Activated CD8-positive, alpha-beta memory T cell treated with anti-CD3 and anti-CD28 coated beads for 4 hours (primary cell): ENCODE measurements around the gene SOWAHA.

Experiments
- DNase-seq, 2 donors: peaks; one replicate each; pipeline ENCODE4 v3.0.0-alpha.2; 2020; ENCODE audit warnings: low read depth in 2 of 2

The SOWAHA gene

GRCh38 chr5:132812781-132813598 is at the start of gene SOWAHA:
Gene SOWAHA (plus strand): TSS chr5:132813302. CDS start chr5:132813622, 320 bp downstream.
- DNase-seq, result no peak

DNA sequence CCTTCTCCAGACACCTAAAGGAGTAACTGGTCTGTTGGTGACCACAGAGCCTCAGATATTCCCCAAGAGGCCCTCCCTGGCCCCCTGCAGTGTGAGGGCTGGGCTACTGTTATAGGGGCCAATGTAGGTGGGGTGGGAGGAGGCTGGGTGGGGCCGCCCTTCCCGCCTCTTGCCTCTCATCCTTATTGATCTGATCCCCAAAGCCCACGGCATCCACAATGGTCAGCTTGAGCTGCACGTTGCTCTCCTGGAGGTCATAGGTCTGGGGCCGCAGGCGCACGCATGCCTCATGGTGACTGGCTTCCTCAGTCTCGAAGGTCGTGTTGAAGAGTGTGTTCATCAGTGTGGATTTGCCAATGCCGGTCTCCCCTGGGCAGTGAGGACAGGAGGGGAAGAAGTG is 49.1 kb upstream of the SOWAHA start:
- no peak for DNase-seq

DNA sequence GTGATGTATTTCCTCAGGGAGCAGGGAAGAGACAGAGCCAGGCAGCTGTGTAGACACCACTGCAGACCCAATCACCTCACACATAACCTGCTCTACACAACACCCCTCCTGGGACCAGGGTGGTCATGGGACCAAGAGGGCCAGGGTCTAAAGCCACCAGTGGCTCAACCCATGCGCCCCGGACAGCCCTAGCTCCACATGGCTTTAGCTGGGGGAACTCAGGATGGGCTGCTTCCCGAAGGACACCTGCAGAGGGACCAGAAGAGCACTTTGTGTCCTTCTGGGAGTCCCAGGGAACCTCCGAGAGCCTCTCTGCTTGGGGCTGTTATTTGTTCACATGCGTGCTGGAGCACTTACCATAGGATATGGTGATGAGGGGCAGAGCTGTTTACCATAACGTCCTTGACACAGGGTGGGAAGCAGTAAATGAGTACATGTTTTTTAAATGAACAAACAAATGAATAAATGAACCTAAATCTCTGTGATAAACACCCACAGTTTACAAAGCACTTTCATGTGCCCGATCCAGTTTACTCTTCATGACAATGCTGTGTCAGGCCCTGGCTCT is 48.3 kb upstream of the SOWAHA start:
- no peak for DNase-seq

DNA sequence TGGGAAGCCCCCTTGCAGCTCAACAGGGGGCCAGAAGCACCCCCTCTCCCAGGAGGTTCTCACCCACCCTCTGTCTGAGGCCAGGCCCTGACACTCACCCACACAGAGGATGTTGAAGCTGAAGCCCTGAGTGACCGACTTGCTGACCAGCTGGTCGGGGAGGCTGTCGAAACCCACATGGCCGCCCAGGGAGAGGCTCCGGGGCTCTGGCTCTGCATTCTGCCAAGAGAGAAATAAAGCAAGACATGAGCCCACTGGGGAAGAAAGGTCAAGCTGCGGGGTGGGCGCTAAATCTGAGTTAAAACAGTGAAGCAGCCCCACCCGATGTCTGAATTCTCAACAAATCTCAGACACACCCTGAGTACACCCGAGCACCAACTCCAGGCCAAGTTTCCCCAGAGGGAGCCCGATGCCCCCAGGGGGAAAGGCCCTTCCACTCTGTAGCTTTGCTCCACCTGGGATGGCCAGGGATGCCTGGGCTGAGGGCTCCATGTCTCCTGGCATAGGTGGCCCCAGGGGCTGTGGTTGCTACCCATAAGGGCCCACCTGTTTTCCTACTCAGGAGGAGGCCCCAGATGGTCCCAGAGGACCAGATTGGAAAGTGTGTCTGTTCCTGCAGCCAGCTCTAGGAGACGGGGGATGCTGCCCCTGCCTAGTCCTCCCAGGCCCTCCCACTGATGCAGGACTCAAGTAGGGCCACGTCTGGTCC is 47.6 kb upstream of the SOWAHA start:
- no peak for DNase-seq

GRCh38 chr5:132766020-132766805 is 46.9 kb upstream of the SOWAHA start:
- DNase-seq, result no peak

- DNase-seq, result no peak
Observed at GRCh38 chr5:132766806-132767055, 46.4 kb upstream of the SOWAHA start.

- DNase-seq, result no peak
Observed at GRCh38 chr5:132767150-132767549, 46.0 kb upstream of the SOWAHA start.

GRCh38 chr5:132768485-132768868 is 44.6 kb upstream of the SOWAHA start:
- DNase-seq, result no peak

DNA sequence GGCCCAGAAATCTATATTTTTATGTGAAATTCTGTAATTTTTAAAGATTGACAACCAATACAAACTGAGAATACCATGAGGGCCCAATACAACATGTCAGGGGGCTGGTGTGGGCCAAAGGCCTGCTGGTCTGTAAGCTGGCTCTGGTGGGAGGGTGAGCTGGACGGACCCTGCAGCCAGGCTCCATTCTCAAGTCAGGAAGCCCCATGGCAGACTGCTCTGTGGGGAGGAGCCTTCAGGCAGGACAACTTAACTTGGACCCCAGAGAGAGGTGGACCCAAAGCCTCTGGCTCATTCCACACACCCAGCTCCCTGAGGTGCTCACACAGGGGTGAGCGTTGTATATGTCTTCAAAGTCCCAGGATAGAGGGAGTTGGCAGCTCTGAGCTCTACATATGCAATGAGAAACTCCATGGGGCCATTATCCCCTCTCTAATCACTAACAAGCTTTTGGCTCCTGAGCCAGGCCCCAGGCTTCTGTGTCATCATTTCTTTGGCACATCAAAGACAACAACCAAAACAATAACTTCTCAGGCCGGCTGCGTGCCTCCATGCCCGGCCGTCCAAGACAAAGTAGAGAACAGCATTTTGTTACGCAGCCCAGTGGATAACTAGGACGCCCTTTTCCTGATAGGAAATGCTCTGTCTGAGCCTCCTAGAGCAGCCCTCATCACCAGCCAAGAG is 42.5 kb upstream of the SOWAHA start:
- no peak for DNase-seq

- DNase-seq, result no peak
Observed at GRCh38 chr5:132771503-132771998, 41.6 kb upstream of the SOWAHA start.

GRCh38 chr5:132772291-132773070 is 40.6 kb upstream of the SOWAHA start:
- DNase-seq, result no peak

DNA sequence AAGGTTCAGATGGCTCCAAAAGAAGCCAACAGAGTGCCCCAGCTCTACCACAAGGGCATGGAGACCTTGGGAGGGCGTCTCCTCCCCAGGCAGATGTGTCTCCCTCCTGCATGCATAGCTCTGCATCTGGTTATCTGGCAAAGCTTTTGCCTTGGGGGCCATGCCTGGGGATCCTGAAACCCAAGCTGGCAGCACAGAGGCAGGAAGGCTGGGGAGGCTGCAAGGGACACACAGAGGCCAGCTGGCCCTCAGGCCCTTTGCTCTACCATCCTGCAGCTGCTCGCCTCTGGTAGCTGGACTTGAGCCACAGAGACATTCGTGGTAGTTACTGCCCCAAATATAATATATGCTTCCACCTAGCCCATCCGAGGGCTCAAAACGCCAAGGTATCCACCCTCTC is 40.0 kb upstream of the SOWAHA start:
- no peak for DNase-seq

GRCh38 chr5:132773601-132774355 is 39.3 kb upstream of the SOWAHA start:
- DNase-seq, result no peak

GRCh38 chr5:132774406-132774805 is 38.7 kb upstream of the SOWAHA start:
- no peak for DNase-seq

- no peak for DNase-seq
Observed at GRCh38 chr5:132774896-132775295, 38.2 kb upstream of the SOWAHA start.

GRCh38 chr5:132775476-132775961 is 37.6 kb upstream of the SOWAHA start:
- no peak for DNase-seq

GRCh38 chr5:132776131-132776937 is 36.8 kb upstream of the SOWAHA start:
- no peak for DNase-seq

DNA sequence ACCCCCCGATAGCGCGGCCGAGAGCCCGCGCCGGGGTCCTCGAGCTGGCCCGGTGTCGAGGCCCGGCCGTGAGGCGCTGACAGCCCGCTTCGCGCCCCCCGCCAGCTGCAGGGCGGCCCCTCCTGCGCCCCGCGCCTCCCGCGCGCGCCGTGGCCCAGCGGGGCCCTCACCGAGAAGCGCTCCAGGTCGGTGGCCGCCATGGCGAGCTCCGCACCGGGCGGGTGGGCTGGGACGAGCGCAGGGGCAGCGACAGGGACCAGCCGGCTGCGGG is 36.2 kb upstream of the SOWAHA start:
- DNase-seq, result no peak
